Cardiac septum (tissue), 1 donor: Measurements from ENCODE around the gene SLC22A17. TPM values are rescaled to one million over a fixed set of nuclear protein-coding genes. Genes with fewer than 3 reads are reported as not detected.

Experiments used
- DNase-seq: peaks from one replicate; pipeline ENCODE4 v3.0.0-alpha.2; 2020; ENCODE audit warnings: low spot score
- intact Hi-C: fragments of 100-400 bp; cut with DNase I; formaldehyde crosslinking; loops from one replicate; pipeline ENCODE4 v1.14.0; 2022
- total RNA-seq: library from RNA; stranded (reverse); fragmentation: NEBNext Ultra II Directional; extraction: Animal tissue kit (Norgen Biotek cat#: 25700); gene quantifications from one replicate; pipeline ENCODE4 v1.2.1, GENCODE V29; 2021
- donor health status: DM: no; HTN: no; CAD: no.

The SLC22A17 gene
- total RNA-seq, 1 donor from 2014 or later: 10.6 TPM

GRCh38 chr14:23382731-23383440 is 30.2 kb upstream of the SLC22A17 start:
- intact Hi-C loops: no loop called here

GRCh38 chr14:23382276-23382675 is 29.6 kb upstream of the SLC22A17 start:
- DNase-seq: no peak
- intact Hi-C loops: no loop called here

More at GRCh38 chr14:23382731-23383440, 30.2 kb upstream of the SLC22A17 start:
- no peak for DNase-seq

- intact Hi-C loops: loop anchor here (2.0 kb wide), 1 partner anchor 53 kb away; no protein-coding TSS in a partner anchor
- DNase-seq: no peak
Observed at GRCh38 chr14:23381871-23382270, 29.2 kb upstream of the SLC22A17 start.

GRCh38 chr14:23380976-23381375 is 28.3 kb upstream of the SLC22A17 start:
- no peak for DNase-seq
- intact Hi-C loops: loop anchor here (2.0 kb wide), 1 partner anchor 52 kb away; no protein-coding TSS in a partner anchor

GRCh38 chr14:23380197-23380914 is 27.7 kb upstream of the SLC22A17 start:
- DNase-seq: no peak
- intact Hi-C loops: loop anchor here (2.0 kb wide), 1 partner anchor 52 kb away; no protein-coding TSS in a partner anchor

GRCh38 chr14:23379366-23380196 is 26.9 kb upstream of the SLC22A17 start:
- DNase-seq: no peak
- intact Hi-C loops: loop anchor here (2.0 to 5.0 kb wide), 2 partner anchors 51 to 68 kb away; no protein-coding TSS in a partner anchor

- intact Hi-C loops: loop anchor here (5.0 kb wide), 1 partner anchor 69 kb away; no protein-coding TSS in a partner anchor
- DNase-seq: no peak
Observed at GRCh38 chr14:23378612-23379220, 26.0 kb upstream of the SLC22A17 start.

- intact Hi-C loops: loop anchor here (5.0 kb wide), 1 partner anchor 69 kb away; no protein-coding TSS in a partner anchor
- no peak for DNase-seq
Observed at GRCh38 chr14:23377573-23378563, 25.2 kb upstream of the SLC22A17 start.

- DNase-seq: no peak
- intact Hi-C loops: loop anchor here (5.0 kb wide), 1 partner anchor 70 kb away; no protein-coding TSS in a partner anchor
Observed at GRCh38 chr14:23377198-23377550, 24.5 kb upstream of the SLC22A17 start.

GRCh38 chr14:23376482-23377197 is 24.0 kb upstream of the SLC22A17 start, which contains the start of gene CMTM5:
Gene CMTM5 (plus strand): TSS chr14:23377046. CDS start chr14:23377252, 206 bp downstream.
- DNase-seq: no peak
- intact Hi-C loops: loop anchor here (5.0 kb wide), 1 partner anchor 71 kb away; no protein-coding TSS in a partner anchor

- DNase-seq: no peak
- intact Hi-C loops: loop anchor here (5.0 kb wide), 1 partner anchor 72 kb away; no protein-coding TSS in a partner anchor
Observed at GRCh38 chr14:23375527-23376251, 23.0 kb upstream of the SLC22A17 start.

GRCh38 chr14:23373041-23373440 is 20.4 kb upstream of the SLC22A17 start:
- DNase-seq: no peak
- intact Hi-C loops: no loop called here

GRCh38 chr14:23372509-23372908 is 19.8 kb upstream of the SLC22A17 start, which contains the start of gene IL25:
Gene IL25 (plus strand): TSS chr14:23372809.
- DNase-seq: no peak

GRCh38 chr14:23371865-23372264 is 19.2 kb upstream of the SLC22A17 start:
- intact Hi-C loops: no loop called here

More at GRCh38 chr14:23372509-23372908, 19.8 kb upstream of the SLC22A17 start, which contains the start of gene IL25:
- intact Hi-C loops: no loop called here

GRCh38 chr14:23370221-23370620 is 17.5 kb upstream of the SLC22A17 start:
- intact Hi-C loops: no loop called here
- DNase-seq: no peak

More at GRCh38 chr14:23371865-23372264, 19.2 kb upstream of the SLC22A17 start:
- DNase-seq: no peak

- intact Hi-C loops: loop anchor here (10.0 kb wide), 1 partner anchor 102 kb away; no protein-coding TSS in a partner anchor
- no peak for DNase-seq
Observed at GRCh38 chr14:23366426-23366921, 13.8 kb upstream of the SLC22A17 start.
